HG02610 (cell line): ENCODE results near the gene PLA2G15.

Experiments
- ATAC-seq: cut with Tn5 transposase; IDR thresholded peaks from one replicate; pipeline ENCODE4 v1.9.1; 2021; ENCODE audit warnings: mild to moderate bottlenecking, moderate library complexity; ENCODE audit not compliant: unreplicated experiment

PLA2G15 gene

GRCh38 chr16:68296291-68296690 lies 51.1 kb downstream of the PLA2G15 start:
- ATAC-seq: no peak

- no peak for ATAC-seq
These were observed 51.5 kb downstream of the PLA2G15 start for GRCh38 chr16:68296693-68297092.

- no peak for ATAC-seq
These were observed 52.7 kb downstream of the PLA2G15 start for GRCh38 chr16:68297908-68298307.

GRCh38 chr16:68298312-68298711 lies 53.1 kb downstream of the PLA2G15 start:
- ATAC-seq: no peak

GRCh38 chr16:68298907-68299561 lies 53.9 kb downstream of the PLA2G15 start:
- no peak for ATAC-seq

- no peak for ATAC-seq
These were observed 54.6 kb downstream of the PLA2G15 start for GRCh38 chr16:68299571-68300453.

- ATAC-seq: no peak
These were observed 55.7 kb downstream of the PLA2G15 start for GRCh38 chr16:68300734-68301459.

GRCh38 chr16:68306633-68307032 lies 61.5 kb downstream of the PLA2G15 start:
- ATAC-seq: no peak

- ATAC-seq: no peak
These were observed 64.6 kb downstream of the PLA2G15 start for GRCh38 chr16:68309799-68310198.

GRCh38 chr16:68310437-68310773 lies 65.2 kb downstream of the PLA2G15 start:
- no peak for ATAC-seq
